ENCODE results near the gene PRKCH. TPM values are rescaled to one million over a fixed set of nuclear protein-coding genes. Genes with fewer than 3 reads are reported as not detected.

The PRKCH gene
- total and polyA plus RNA-seq, 5 donors from 2014 or later: 194 to 457 (median 201) TPM

GRCh38 chr14:61428261-61428660 is 106.9 kb downstream of the PRKCH start:
- Mint-ChIP-seq H3K4me3 (peak overlapping the region in 2 of 4 donors; percentile 49 to 70), H3K4me1 (peaks cover 67 to 92% (median 77%) of the 10 kb centered on the region in 4 donors), H3K36me3 (peaks cover 27% of the 10 kb centered on the region), H3K27me3 (no peaks in the 10 kb centered on the region), H3K9me3 (peaks cover 0 to 2% (median 0%) of the 10 kb centered on the region in 7 donors), H3K27ac (peak overlapping the region; percentile 33 to 87 (median 53))
- H3K4me1 ChIP-seq (ENCODE audit: control insufficient read depth, insufficient read depth, low read length, poor library complexity, severe bottlenecking): peaks cover 59% of the 10 kb centered on the region
- peak overlapping the region; percentile 32 for H3K4me3 ChIP-seq (ENCODE audit: low read depth, low read length)
- DNase-seq (no peak), ATAC-seq (ENCODE audit: low read depth in 2 of 2) (peak in 1 of 2 donors; percentile 10)
- H3K27me3 ChIP-seq (ENCODE audit: control insufficient read depth, insufficient read depth, low read length): no peaks in the 10 kb centered on the region
- peaks cover 3% of the 10 kb centered on the region for H3K36me3 ChIP-seq (ENCODE audit: control insufficient read depth, insufficient read depth, low read length)
- no peaks in the 10 kb centered on the region for H3K9me3 ChIP-seq (ENCODE audit: control insufficient read depth in 2 of 2, low read length in 2 of 2)
- peak overlapping the region; percentile 23 for H3K27ac ChIP-seq (ENCODE audit: insufficient read depth, low read length, poor library complexity, severe bottlenecking)

GRCh38 chr14:61429316-61429715 is 107.9 kb downstream of the PRKCH start:
- peaks cover 23% of the 10 kb centered on the region for H3K36me3 Mint-ChIP-seq
- H3K27ac Mint-ChIP-seq: peak overlapping the region; percentile 57 to 87 (median 71)
- Histone ChIP-seq H3K27ac (ENCODE audit: insufficient read depth, low read length, poor library complexity, severe bottlenecking) (peak overlapping the region; percentile 23), H3K4me3 (ENCODE audit: low read depth, low read length) (no peak overlapping the region), H3K4me1 (ENCODE audit: control insufficient read depth, insufficient read depth, low read length, poor library complexity, severe bottlenecking) (peaks cover 70% of the 10 kb centered on the region), H3K36me3 (ENCODE audit: control insufficient read depth, insufficient read depth, low read length) (peaks cover 3% of the 10 kb centered on the region), H3K9me3 (ENCODE audit: control insufficient read depth in 2 of 2, low read length in 2 of 2) (no peaks in the 10 kb centered on the region), H3K27me3 (ENCODE audit: control insufficient read depth, insufficient read depth, low read length) (no peaks in the 10 kb centered on the region)
- H3K9me3 Mint-ChIP-seq: peaks cover 0 to 2% (median 0%) of the 10 kb centered on the region in 7 donors
- H3K4me3 Mint-ChIP-seq: peak overlapping the region in 3 of 4 donors; percentile 29 to 55 (median 39)
- DNase-seq (no peak), ATAC-seq (ENCODE audit: low read depth in 2 of 2) (no peak)
- peaks cover 73 to 98% (median 83%) of the 10 kb centered on the region in 4 donors for H3K4me1 Mint-ChIP-seq
- H3K27me3 Mint-ChIP-seq: no peaks in the 10 kb centered on the region

GRCh38 chr14:61430066-61430757 is 108.8 kb downstream of the PRKCH start:
- no peak for ATAC-seq (ENCODE audit: low read depth in 2 of 2)
- H3K36me3 Mint-ChIP-seq: peaks cover 27% of the 10 kb centered on the region
- peaks cover 75 to 98% (median 89%) of the 10 kb centered on the region in 4 donors for H3K4me1 Mint-ChIP-seq
- Histone ChIP-seq H3K27ac (ENCODE audit: insufficient read depth, low read length, poor library complexity, severe bottlenecking) (peak overlapping the region; percentile 5), H3K36me3 (ENCODE audit: control insufficient read depth, insufficient read depth, low read length) (peaks cover 3% of the 10 kb centered on the region), H3K4me3 (ENCODE audit: low read depth, low read length) (no peak overlapping the region), H3K9me3 (ENCODE audit: control insufficient read depth in 2 of 2, low read length in 2 of 2) (no peaks in the 10 kb centered on the region), H3K27me3 (ENCODE audit: control insufficient read depth, insufficient read depth, low read length) (no peaks in the 10 kb centered on the region), H3K4me1 (ENCODE audit: control insufficient read depth, insufficient read depth, low read length, poor library complexity, severe bottlenecking) (peaks cover 79% of the 10 kb centered on the region)
- H3K27ac Mint-ChIP-seq: peak overlapping the region in 2 of 3 donors; percentile 49 to 87
- H3K4me3 Mint-ChIP-seq: peak overlapping the region in 3 of 4 donors; percentile 30 to 77 (median 55)
- H3K27me3 Mint-ChIP-seq: no peaks in the 10 kb centered on the region
- no peak for DNase-seq
- peaks cover 0 to 2% (median 0%) of the 10 kb centered on the region in 7 donors for H3K9me3 Mint-ChIP-seq

GRCh38 chr14:61433169-61433568 is 111.8 kb downstream of the PRKCH start:
- Histone ChIP-seq H3K27me3 (ENCODE audit: control insufficient read depth, insufficient read depth, low read length) (no peaks in the 10 kb centered on the region), H3K4me3 (ENCODE audit: low read depth, low read length) (peak overlapping the region; percentile 34), H3K4me1 (ENCODE audit: control insufficient read depth, insufficient read depth, low read length, poor library complexity, severe bottlenecking) (peaks cover 90% of the 10 kb centered on the region), H3K9me3 (ENCODE audit: control insufficient read depth in 2 of 2, low read length in 2 of 2) (no peaks in the 10 kb centered on the region), H3K36me3 (ENCODE audit: control insufficient read depth, insufficient read depth, low read length) (peaks cover 8% of the 10 kb centered on the region), H3K27ac (ENCODE audit: insufficient read depth, low read length, poor library complexity, severe bottlenecking) (peak overlapping the region; percentile 34)
- Mint-ChIP-seq H3K36me3 (peaks cover 27% of the 10 kb centered on the region), H3K9me3 (no peaks in the 10 kb centered on the region), H3K27me3 (no peaks in the 10 kb centered on the region), H3K27ac (peak overlapping the region; percentile 68 to 95 (median 84)), H3K4me3 (peak overlapping the region; percentile 48 to 69 (median 63)), H3K4me1 (peaks cover 79 to 98% (median 90%) of the 10 kb centered on the region in 4 donors)
- DNase-seq (no peak), ATAC-seq (ENCODE audit: low read depth in 2 of 2) (no peak)

GRCh38 chr14:61433828-61434227 is 112.4 kb downstream of the PRKCH start:
- peaks cover 90% of the 10 kb centered on the region for H3K4me1 ChIP-seq (ENCODE audit: control insufficient read depth, insufficient read depth, low read length, poor library complexity, severe bottlenecking)
- H3K9me3 ChIP-seq (ENCODE audit: control insufficient read depth in 2 of 2, low read length in 2 of 2): no peaks in the 10 kb centered on the region
- no peak for DNase-seq
- peaks cover 27% of the 10 kb centered on the region for H3K36me3 Mint-ChIP-seq
- no peaks in the 10 kb centered on the region for H3K27me3 Mint-ChIP-seq
- no peak for ATAC-seq (ENCODE audit: low read depth in 2 of 2)
- peak overlapping the region; percentile 32 to 95 (median 68) for H3K27ac Mint-ChIP-seq
- no peak overlapping the region for H3K27ac ChIP-seq (ENCODE audit: insufficient read depth, low read length, poor library complexity, severe bottlenecking)
- peak overlapping the region; percentile 34 for H3K4me3 ChIP-seq (ENCODE audit: low read depth, low read length)
- H3K36me3 ChIP-seq (ENCODE audit: control insufficient read depth, insufficient read depth, low read length): peaks cover 8% of the 10 kb centered on the region
- no peaks in the 10 kb centered on the region for H3K9me3 Mint-ChIP-seq
- peaks cover 80 to 98% (median 90%) of the 10 kb centered on the region in 4 donors for H3K4me1 Mint-ChIP-seq
- no peaks in the 10 kb centered on the region for H3K27me3 ChIP-seq (ENCODE audit: control insufficient read depth, insufficient read depth, low read length)
- peak overlapping the region; percentile 15 to 68 (median 60) for H3K4me3 Mint-ChIP-seq

GRCh38 chr14:61434311-61434710 is 112.9 kb downstream of the PRKCH start:
- Mint-ChIP-seq H3K27ac (peak overlapping the region; percentile 20 to 78 (median 68)), H3K27me3 (no peaks in the 10 kb centered on the region), H3K4me1 (peaks cover 80 to 98% (median 91%) of the 10 kb centered on the region in 4 donors), H3K9me3 (no peaks in the 10 kb centered on the region), H3K4me3 (peak overlapping the region in 2 of 4 donors; percentile 6 to 68), H3K36me3 (peaks cover 27% of the 10 kb centered on the region)
- H3K36me3 ChIP-seq (ENCODE audit: control insufficient read depth, insufficient read depth, low read length): peaks cover 8% of the 10 kb centered on the region
- peaks cover 90% of the 10 kb centered on the region for H3K4me1 ChIP-seq (ENCODE audit: control insufficient read depth, insufficient read depth, low read length, poor library complexity, severe bottlenecking)
- H3K4me3 ChIP-seq (ENCODE audit: low read depth, low read length): no peak overlapping the region
- H3K9me3 ChIP-seq (ENCODE audit: control insufficient read depth in 2 of 2, low read length in 2 of 2): no peaks in the 10 kb centered on the region
- no peak for ATAC-seq (ENCODE audit: low read depth in 2 of 2)
- no peak for DNase-seq
- H3K27ac ChIP-seq (ENCODE audit: insufficient read depth, low read length, poor library complexity, severe bottlenecking): no peak overlapping the region
- no peaks in the 10 kb centered on the region for H3K27me3 ChIP-seq (ENCODE audit: control insufficient read depth, insufficient read depth, low read length)

GRCh38 chr14:61435563-61436337 is 114.4 kb downstream of the PRKCH start:
- peaks cover 27% of the 10 kb centered on the region for H3K36me3 Mint-ChIP-seq
- no peak for ATAC-seq (ENCODE audit: low read depth in 2 of 2)
- no peak overlapping the region for H3K4me3 ChIP-seq (ENCODE audit: low read depth, low read length)
- H3K27ac ChIP-seq (ENCODE audit: insufficient read depth, low read length, poor library complexity, severe bottlenecking): peak overlapping the region; percentile 17
- peaks cover 91% of the 10 kb centered on the region for H3K4me1 ChIP-seq (ENCODE audit: control insufficient read depth, insufficient read depth, low read length, poor library complexity, severe bottlenecking)
- peak overlapping the region in 3 of 4 donors; percentile 59 to 69 (median 63) for H3K4me3 Mint-ChIP-seq
- H3K27ac Mint-ChIP-seq: peak overlapping the region; percentile 42 to 81 (median 54)
- peaks cover 77 to 98% (median 88%) of the 10 kb centered on the region in 4 donors for H3K4me1 Mint-ChIP-seq
- no peaks in the 10 kb centered on the region for H3K27me3 ChIP-seq (ENCODE audit: control insufficient read depth, insufficient read depth, low read length)
- H3K36me3 ChIP-seq (ENCODE audit: control insufficient read depth, insufficient read depth, low read length): peaks cover 8% of the 10 kb centered on the region
- H3K9me3 ChIP-seq (ENCODE audit: control insufficient read depth in 2 of 2, low read length in 2 of 2): no peaks in the 10 kb centered on the region
- no peaks in the 10 kb centered on the region for H3K27me3 Mint-ChIP-seq
- no peaks in the 10 kb centered on the region for H3K9me3 Mint-ChIP-seq
- DNase-seq: no peak

Data from CD4-positive, CD25-positive, alpha-beta regulatory T cell (primary cell).